Measurements from ENCODE around the gene UNC5C. TPM values are rescaled to one million over a fixed set of nuclear protein-coding genes. Genes with fewer than 3 reads are reported as not detected.

The UNC5C gene
- total RNA-seq, 1 donor from 2014 or later = not detected

DNA sequence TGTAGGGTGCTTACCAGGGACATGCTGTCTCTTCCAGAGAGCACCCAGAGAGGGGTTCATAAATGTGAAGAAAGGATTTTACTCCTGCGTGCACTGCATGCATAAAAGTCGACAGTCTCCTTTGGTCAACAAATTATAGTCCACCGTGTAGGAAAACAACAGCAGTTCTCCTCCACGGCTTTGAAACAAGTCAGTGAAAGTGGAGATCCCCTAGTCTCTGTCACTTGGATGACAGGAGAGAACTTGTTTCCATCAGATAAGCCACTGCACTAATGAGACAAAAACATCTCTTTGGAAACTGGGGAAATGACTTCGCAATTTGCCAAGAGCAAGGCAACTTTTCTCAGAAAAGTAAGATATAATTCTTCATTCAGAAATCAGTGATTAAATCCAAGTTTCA, 9.7 kb downstream of the UNC5C start:
- H3K36me3 ChIP-seq (ENCODE audit: control insufficient read depth, insufficient read depth, low read length) = no peaks in the 10 kb centered on the region
- H3K27me3 ChIP-seq (ENCODE audit: control insufficient read depth, insufficient read depth, low read length) = peaks cover 2% of the 10 kb centered on the region
- FAIRE-seq = no peak
- TF ChIP-seq, protein P1, sequence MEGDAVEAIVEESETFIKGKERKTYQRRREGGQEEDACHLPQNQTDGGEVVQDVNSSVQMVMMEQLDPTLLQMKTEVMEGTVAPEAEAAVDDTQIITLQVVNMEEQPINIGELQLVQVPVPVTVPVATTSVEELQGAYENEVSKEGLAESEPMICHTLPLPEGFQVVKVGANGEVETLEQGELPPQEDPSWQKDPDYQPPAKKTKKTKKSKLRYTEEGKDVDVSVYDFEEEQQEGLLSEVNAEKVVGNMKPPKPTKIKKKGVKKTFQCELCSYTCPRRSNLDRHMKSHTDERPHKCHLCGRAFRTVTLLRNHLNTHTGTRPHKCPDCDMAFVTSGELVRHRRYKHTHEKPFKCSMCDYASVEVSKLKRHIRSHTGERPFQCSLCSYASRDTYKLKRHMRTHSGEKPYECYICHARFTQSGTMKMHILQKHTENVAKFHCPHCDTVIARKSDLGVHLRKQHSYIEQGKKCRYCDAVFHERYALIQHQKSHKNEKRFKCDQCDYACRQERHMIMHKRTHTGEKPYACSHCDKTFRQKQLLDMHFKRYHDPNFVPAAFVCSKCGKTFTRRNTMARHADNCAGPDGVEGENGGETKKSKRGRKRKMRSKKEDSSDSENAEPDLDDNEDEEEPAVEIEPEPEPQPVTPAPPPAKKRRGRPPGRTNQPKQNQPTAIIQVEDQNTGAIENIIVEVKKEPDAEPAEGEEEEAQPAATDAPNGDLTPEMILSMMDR (IDR thresholded peaks at IDR 0.05; ENCODE audit: insufficient read depth, low read length, severe bottlenecking) = no peak
- DNase-seq (ENCODE audit: low read depth) = no peak
- no peak overlapping the region for H3K4me3 ChIP-seq (ENCODE audit: low read depth, low read length)

DNA sequence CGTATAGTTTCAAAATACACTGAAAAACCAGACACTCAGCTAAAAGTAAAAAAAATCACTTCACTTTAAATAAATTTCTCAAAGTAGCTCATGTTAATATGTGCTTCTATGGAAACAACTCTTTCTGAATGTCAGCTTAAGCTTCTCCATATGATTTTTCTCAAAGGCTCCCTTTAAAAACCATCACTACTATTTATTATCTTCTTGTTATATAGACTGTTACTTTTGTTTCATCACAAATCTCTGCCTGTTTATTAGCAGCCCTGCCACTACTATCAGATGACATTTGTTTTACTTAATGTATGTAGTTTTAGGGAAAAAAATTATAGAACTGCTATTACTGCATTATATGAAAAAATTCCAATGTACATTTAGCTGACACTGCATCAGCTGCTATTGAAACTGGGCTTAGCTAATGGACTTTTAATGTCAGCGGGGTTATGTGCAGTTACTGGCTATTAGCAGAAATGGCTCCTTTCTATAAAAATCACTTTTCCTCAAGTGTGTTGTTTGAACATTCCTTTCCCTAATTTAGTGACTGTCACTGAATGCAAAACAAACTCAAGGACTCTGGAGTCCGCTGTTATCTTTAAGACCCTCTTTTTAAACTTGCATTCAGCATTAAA, 10.8 kb downstream of the UNC5C start:
- no peak overlapping the region for H3K4me3 ChIP-seq (ENCODE audit: low read depth, low read length)
- FAIRE-seq (no peak), DNase-seq (ENCODE audit: low read depth) (no peak)
- peaks cover 2% of the 10 kb centered on the region for H3K27me3 ChIP-seq (ENCODE audit: control insufficient read depth, insufficient read depth, low read length)
- TF ChIP-seq, protein P1 (IDR thresholded peaks at IDR 0.05; ENCODE audit: insufficient read depth, low read length, severe bottlenecking) = no peak
- no peaks in the 10 kb centered on the region for H3K36me3 ChIP-seq (ENCODE audit: control insufficient read depth, insufficient read depth, low read length)

DNA sequence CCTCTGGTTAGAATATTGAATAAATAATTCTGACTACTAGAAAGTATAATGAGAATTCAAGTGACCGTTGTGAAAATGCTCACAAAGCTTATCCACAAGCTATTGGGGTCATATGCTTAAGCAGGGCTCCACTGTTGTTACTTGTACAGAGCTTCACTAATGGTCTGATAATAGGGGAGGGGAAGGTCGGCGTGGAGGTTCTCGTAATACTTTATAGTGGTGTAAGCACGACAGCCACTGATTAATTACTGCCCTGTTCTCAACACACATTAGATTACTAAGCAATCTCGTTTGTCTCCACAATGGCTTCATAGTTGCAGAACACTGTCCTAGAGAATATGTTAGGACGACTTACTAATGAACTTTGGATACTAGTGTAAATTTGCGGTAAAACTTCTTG, 11.6 kb downstream of the UNC5C start:
- DNase-seq (ENCODE audit: low read depth) (no peak), FAIRE-seq (no peak)
- Histone ChIP-seq H3K4me3 (ENCODE audit: low read depth, low read length) (no peak overlapping the region), H3K27me3 (ENCODE audit: control insufficient read depth, insufficient read depth, low read length) (peaks cover 2% of the 10 kb centered on the region), H3K36me3 (ENCODE audit: control insufficient read depth, insufficient read depth, low read length) (no peaks in the 10 kb centered on the region)
- TF ChIP-seq, protein P1 (IDR thresholded peaks at IDR 0.05; ENCODE audit: insufficient read depth, low read length, severe bottlenecking) = no peak

DNA sequence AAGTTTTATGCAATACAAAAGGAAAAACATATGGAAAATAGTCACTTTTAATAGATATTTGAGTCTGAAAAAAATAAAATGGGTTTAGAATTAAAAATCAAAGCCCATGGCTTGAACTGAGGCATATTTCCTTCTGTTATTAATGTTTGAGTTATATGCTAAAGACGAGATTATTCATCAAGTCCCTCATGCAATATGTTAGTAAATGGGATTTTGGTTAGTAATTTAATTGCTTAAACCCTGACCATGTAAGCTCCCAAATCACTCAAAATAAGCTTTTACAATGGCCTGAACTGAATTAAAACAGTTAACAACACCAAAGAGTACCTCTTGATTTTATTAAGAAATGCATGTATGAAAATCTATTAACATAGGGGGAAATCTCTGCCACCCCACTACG, 12.1 kb downstream of the UNC5C start:
- Histone ChIP-seq H3K36me3 (ENCODE audit: control insufficient read depth, insufficient read depth, low read length) (no peaks in the 10 kb centered on the region), H3K27me3 (ENCODE audit: control insufficient read depth, insufficient read depth, low read length) (peaks cover 2% of the 10 kb centered on the region), H3K4me3 (ENCODE audit: low read depth, low read length) (no peak overlapping the region)
- TF ChIP-seq, protein P1 (IDR thresholded peaks at IDR 0.05; ENCODE audit: insufficient read depth, low read length, severe bottlenecking) = no peak
- no peak for FAIRE-seq
- DNase-seq (ENCODE audit: low read depth) = no peak

DNA sequence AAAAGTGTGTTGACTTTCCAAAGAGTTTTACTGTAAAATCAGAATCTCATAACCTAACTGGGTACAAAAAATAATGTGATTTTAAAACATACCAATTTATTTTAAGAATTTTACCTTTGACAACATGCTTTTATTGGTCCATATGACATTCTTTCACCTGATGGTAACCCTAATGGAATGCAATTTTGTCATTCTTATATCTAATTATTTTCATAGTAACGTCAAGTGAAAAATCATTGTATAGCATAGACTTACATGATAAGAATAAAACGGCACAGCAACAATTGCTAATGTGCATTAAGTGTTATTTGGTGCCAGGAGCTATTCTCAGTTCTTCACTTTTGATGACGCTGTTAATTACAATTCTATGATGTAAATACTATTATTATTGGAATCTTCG, 13.6 kb downstream of the UNC5C start:
- TF ChIP-seq, protein P1 (IDR thresholded peaks at IDR 0.05; ENCODE audit: insufficient read depth, low read length, severe bottlenecking) = no peak
- H3K27me3 ChIP-seq (ENCODE audit: control insufficient read depth, insufficient read depth, low read length) = peaks cover under 1% of the 10 kb centered on the region
- no peak for DNase-seq (ENCODE audit: low read depth)
- FAIRE-seq = no peak
- no peak overlapping the region for H3K4me3 ChIP-seq (ENCODE audit: low read depth, low read length)
- H3K36me3 ChIP-seq (ENCODE audit: control insufficient read depth, insufficient read depth, low read length) = no peaks in the 10 kb centered on the region

DNA sequence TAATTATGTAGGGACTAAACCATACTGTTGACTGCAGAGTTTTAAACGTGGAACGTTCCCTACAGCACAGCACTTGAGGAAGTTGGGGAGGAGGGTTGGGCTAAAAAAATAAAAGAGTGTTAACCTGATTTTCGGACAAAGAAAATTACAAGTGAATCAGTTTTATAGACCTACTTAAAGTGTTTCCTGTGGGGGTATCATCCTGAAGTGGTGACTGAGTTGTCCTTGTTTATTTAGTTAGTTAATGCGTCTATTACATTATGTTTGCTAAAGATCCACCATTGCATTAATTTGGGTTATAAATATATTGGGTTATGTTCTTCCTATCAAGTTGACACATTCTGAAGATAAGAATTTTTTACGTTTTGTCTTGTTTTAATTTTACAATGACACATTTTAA, 14.7 kb downstream of the UNC5C start:
- TF ChIP-seq, protein P1 (IDR thresholded peaks at IDR 0.05; ENCODE audit: insufficient read depth, low read length, severe bottlenecking) = no peak
- FAIRE-seq = no peak
- no peaks in the 10 kb centered on the region for H3K36me3 ChIP-seq (ENCODE audit: control insufficient read depth, insufficient read depth, low read length)
- no peak for DNase-seq (ENCODE audit: low read depth)
- H3K27me3 ChIP-seq (ENCODE audit: control insufficient read depth, insufficient read depth, low read length) = no peaks in the 10 kb centered on the region
- no peak overlapping the region for H3K4me3 ChIP-seq (ENCODE audit: low read depth, low read length)

Data from bronchial epithelial cell (primary cell).